ENCODE results near the gene KRT81.
"Not testable (repeated sequence)": the region's sequence is repeated elsewhere in the genome, so short reads cannot be mapped to it uniquely, and the experiment has no call there.

KRT81 gene

GRCh38 chr12:52241205-52241842 lies 50.0 kb downstream of the KRT81 start:
- CTCF ChIA-PET: interaction anchor here (0.8 to 1.7 kb wide), 5 partner anchors 16 to 37 kb away, joined by 3 to 6 read pairs (median 4); no protein-coding TSS in a partner anchor
- POLR2A ChIA-PET: no interaction called here
- peak; percentile 6 for DNase-seq (ENCODE audit: extremely low spot score)
- TF ChIP-seq, protein P1, sequence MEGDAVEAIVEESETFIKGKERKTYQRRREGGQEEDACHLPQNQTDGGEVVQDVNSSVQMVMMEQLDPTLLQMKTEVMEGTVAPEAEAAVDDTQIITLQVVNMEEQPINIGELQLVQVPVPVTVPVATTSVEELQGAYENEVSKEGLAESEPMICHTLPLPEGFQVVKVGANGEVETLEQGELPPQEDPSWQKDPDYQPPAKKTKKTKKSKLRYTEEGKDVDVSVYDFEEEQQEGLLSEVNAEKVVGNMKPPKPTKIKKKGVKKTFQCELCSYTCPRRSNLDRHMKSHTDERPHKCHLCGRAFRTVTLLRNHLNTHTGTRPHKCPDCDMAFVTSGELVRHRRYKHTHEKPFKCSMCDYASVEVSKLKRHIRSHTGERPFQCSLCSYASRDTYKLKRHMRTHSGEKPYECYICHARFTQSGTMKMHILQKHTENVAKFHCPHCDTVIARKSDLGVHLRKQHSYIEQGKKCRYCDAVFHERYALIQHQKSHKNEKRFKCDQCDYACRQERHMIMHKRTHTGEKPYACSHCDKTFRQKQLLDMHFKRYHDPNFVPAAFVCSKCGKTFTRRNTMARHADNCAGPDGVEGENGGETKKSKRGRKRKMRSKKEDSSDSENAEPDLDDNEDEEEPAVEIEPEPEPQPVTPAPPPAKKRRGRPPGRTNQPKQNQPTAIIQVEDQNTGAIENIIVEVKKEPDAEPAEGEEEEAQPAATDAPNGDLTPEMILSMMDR (IDR thresholded peaks at IDR 0.05; ENCODE audit: control extremely low read depth, extremely low read depth, low read depth, missing control alignments): no peak

- CTCF ChIA-PET; POLR2A ChIA-PET; DNase-seq (ENCODE audit: extremely low spot score): not testable (repeated sequence)
These were observed 51.1 kb downstream of the KRT81 start for GRCh38 chr12:52240247-52240646.

- CTCF ChIA-PET: interaction anchor here (2.4 kb wide), 1 partner anchor 18 kb away, joined by 12 read pairs; no protein-coding TSS in a partner anchor
- POLR2A ChIA-PET: no interaction called here
- peak; percentile 2 for DNase-seq (ENCODE audit: extremely low spot score)
- TF ChIP-seq, protein P1 (IDR thresholded peaks at IDR 0.05; ENCODE audit: control extremely low read depth, extremely low read depth, low read depth, missing control alignments): no peak
These were observed 51.6 kb downstream of the KRT81 start for GRCh38 chr12:52239767-52240166.

DNA sequence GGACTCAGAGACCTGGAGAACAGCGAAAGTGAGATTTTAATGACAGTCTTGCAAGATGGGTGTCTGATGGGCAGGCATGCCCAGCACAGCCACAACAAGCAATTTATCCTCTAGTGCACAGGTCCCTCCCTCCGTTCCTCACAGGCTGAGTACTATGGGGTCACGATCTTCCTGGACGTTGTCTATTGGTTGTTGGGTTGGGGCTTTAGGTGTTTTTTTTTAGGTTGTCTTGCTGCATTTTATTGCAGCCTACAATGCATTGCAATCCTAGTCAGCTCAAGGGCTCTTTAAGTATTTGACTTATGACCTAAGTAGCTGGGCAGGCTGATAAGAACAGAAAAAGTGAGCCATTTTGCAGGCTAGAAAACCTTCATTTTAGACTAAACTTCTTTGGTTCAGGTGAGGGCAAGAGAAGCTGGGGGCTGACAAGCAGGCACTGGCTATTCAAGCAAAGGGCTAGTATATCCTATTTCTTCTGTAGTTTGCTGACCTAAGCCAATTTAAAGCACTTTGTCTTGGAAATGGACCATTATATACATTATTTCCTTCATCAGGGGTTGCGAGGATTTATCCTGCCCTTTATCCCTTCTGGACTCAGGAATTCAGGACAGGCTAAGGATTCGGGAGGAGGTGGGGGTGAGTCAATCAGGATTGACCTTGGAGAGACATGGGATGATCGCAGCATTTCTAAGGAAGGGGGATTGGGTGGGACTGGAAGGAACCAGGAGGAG lies 52.3 kb downstream of the KRT81 start:
- POLR2A ChIA-PET: no interaction called here
- TF ChIP-seq, protein P1 (IDR thresholded peaks at IDR 0.05; ENCODE audit: control extremely low read depth, extremely low read depth, low read depth, missing control alignments): no peak
- DNase-seq (ENCODE audit: extremely low spot score): no peak
- CTCF ChIA-PET: interaction anchor here (1.0 to 5.2 kb wide), 5 partner anchors 12 to 72 kb away, joined by 3 to 29 read pairs (median 5); no protein-coding TSS in a partner anchor

DNA sequence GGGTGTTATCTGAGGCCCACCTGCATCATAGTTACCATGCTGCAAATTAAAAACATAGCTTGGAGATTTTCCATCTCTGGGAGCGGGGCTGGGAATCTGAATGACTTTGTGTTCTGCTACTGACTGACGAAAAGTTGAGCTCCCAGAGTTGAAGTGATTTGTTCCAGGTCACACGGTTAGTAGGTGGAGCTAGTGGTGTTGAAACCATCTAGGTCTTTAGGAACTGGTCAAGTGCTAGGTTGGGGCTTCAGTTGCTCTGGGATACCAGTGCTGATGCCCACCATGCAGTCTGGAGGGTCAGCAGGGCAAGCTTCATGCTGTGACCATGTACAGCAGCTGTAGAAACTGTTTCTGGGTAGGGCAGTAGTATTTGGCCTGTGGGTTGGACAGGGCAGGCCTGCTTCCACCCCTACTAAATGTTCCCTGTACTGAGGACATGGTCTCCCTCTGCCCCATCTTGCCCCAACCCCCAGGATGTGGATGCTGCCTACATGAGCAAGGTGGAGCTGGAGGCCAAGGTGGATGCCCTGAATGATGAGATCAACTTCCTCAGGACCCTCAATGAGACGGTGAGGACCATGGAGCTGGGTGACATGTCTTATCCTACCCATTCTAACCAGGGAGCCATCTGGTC lies 53.0 kb downstream of the KRT81 start:
- DNase-seq (ENCODE audit: extremely low spot score): peak; percentile 4
- POLR2A ChIA-PET: no interaction called here
- TF ChIP-seq, protein P1 (IDR thresholded peaks at IDR 0.05; ENCODE audit: control extremely low read depth, extremely low read depth, low read depth, missing control alignments): no peak
- CTCF ChIA-PET: interaction anchor here (1.0 to 5.2 kb wide), 11 partner anchors 10 to 117 kb away, joined by 3 to 29 read pairs (median 4); no protein-coding TSS in a partner anchor

GRCh38 chr12:52236386-52237050 lies 54.8 kb downstream of the KRT81 start:
- POLR2A ChIA-PET: no interaction called here

More at GRCh38 chr12:52236386-52237050, 54.8 kb downstream of the KRT81 start:
- no peak for DNase-seq (ENCODE audit: extremely low spot score)
- TF ChIP-seq, protein P1 (IDR thresholded peaks at IDR 0.05; ENCODE audit: control extremely low read depth, extremely low read depth, low read depth, missing control alignments): no peak
- CTCF ChIA-PET: interaction anchor here (0.9 to 5.2 kb wide), 6 partner anchors 9 to 211 kb away, joined by 3 to 29 read pairs (median 4); no protein-coding TSS in a partner anchor

All from GM10248 (cell line).